ENCODE measurements around the gene ARMC2.
"Not testable (repeated sequence)": the region's sequence is repeated elsewhere in the genome, so short reads cannot be mapped to it uniquely, and the experiment has no call there.

ARMC2 gene

GRCh38 chr6:108872575-108872974, 24.4 kb downstream of the ARMC2 start:
- peak in 1 of 3 experiments; percentile 91 for DNase-seq

GRCh38 chr6:108873251-108873650, 25.0 kb downstream of the ARMC2 start:
- DNase-seq = no peak

GRCh38 chr6:108873971-108874370, 25.7 kb downstream of the ARMC2 start:
- no peak for DNase-seq

GRCh38 chr6:108874470-108875160, 26.4 kb downstream of the ARMC2 start:
- no peak for DNase-seq

GRCh38 chr6:108875161-108875555, 26.9 kb downstream of the ARMC2 start:
- DNase-seq = no peak

- DNase-seq = no peak
Observed at GRCh38 chr6:108877046-108877751, 29.0 kb downstream of the ARMC2 start.

GRCh38 chr6:108878942-108879341, 30.7 kb downstream of the ARMC2 start:
- DNase-seq = no peak

GRCh38 chr6:108883172-108883571, 35.0 kb downstream of the ARMC2 start:
- DNase-seq = no peak

- no peak for DNase-seq
Observed at GRCh38 chr6:108884211-108885059, 36.2 kb downstream of the ARMC2 start.

GRCh38 chr6:108888052-108888451, 39.8 kb downstream of the ARMC2 start:
- DNase-seq = no peak

- no peak for DNase-seq
Observed at GRCh38 chr6:108888745-108889144, 40.5 kb downstream of the ARMC2 start.

GRCh38 chr6:108890898-108891297, 42.7 kb downstream of the ARMC2 start:
- DNase-seq = not testable (repeated sequence)

GRCh38 chr6:108895571-108895970, 47.3 kb downstream of the ARMC2 start:
- DNase-seq = peak in 1 of 3 experiments; percentile 9

GRCh38 chr6:108896111-108896661, 48.0 kb downstream of the ARMC2 start:
- DNase-seq = peak in 1 of 3 experiments; percentile 32

- peak; percentile 35 to 97 (median 89) for DNase-seq
Observed at GRCh38 chr6:108897371-108897770, 49.1 kb downstream of the ARMC2 start.

- DNase-seq = no peak
Observed at GRCh38 chr6:108902382-108902792, 54.2 kb downstream of the ARMC2 start.

GRCh38 chr6:108903796-108904195, 55.6 kb downstream of the ARMC2 start:
- no peak for DNase-seq

GRCh38 chr6:108904741-108905140, 56.5 kb downstream of the ARMC2 start:
- no peak for DNase-seq

GRCh38 chr6:108914235-108915022, 66.2 kb downstream of the ARMC2 start:
- DNase-seq = peak in 1 of 3 experiments; percentile 4

- no peak for DNase-seq
Observed at GRCh38 chr6:108915258-108915657, 67.0 kb downstream of the ARMC2 start.

GRCh38 chr6:108916026-108916686, 67.9 kb downstream of the ARMC2 start:
- no peak for DNase-seq

- DNase-seq = peak in 1 of 3 experiments; percentile 28
Observed at GRCh38 chr6:108920751-108921150, 72.5 kb downstream of the ARMC2 start.
